ENCODE results near the gene TAGAP. TPM values are rescaled to one million over a fixed set of nuclear protein-coding genes. Genes with fewer than 3 reads are reported as not detected.

The TAGAP gene
- polyA plus RNA-seq, 3 donors from 2014 or later, result 63.6 to 114 (median 84.4) TPM

DNA sequence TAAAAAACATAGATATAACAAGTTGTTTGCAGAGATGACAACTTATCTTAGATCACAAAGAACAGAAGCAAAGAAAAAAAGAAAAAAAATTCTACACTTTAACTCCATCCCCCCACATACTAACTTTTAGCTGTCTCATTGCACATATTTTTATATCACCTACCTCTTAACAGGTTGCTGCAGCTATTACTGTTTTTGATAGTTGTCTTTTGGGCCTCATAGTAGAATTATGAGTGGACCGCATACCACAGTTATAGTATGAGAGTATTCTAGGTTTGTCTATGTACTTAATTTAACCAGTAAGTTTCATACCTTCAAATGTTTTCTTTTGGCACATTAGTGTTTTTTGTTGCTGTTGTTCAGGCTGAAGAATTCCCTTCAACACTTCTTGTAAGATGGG is 57.1 kb downstream of the TAGAP start:
- Mint-ChIP-seq H3K36me3 (peaks cover 0 to 12% (median 6%) of the 10 kb centered on the region in 3 donors), H3K27me3 (ENCODE audit: low read depth in 3 of 3) (peaks cover 1 to 2% (median 2%) of the 10 kb centered on the region in 3 donors), H3K4me1 (peaks cover 0 to 3% of the 10 kb centered on the region in 2 donors), H3K9me3 (peaks cover 2 to 8% (median 5%) of the 10 kb centered on the region in 6 donors), H3K4me3 (no peak overlapping the region), H3K27ac (no peak overlapping the region)
- no peak for DNase-seq

Other genes with a start within 250 kb of the TAGAP start
- 100 to 1,000 TPM; 129 to 153 (median 139) TPM for gene EZR, start 225.6 kb downstream of the TAGAP start, polyA plus RNA-seq
- gene RSPH3, start 44.8 kb downstream of the TAGAP start, polyA plus RNA-seq, result 1 to 10 TPM in 2 of 3 donors, not detected in 1; 2.0 to 3.1 TPM
- gene FNDC1, start 124.4 kb upstream of the TAGAP start, polyA plus RNA-seq, result not detected